ENCODE results near the gene HACD2.

HACD2 gene

GRCh38 chr3:123442908-123443307, 141.9 kb downstream of the HACD2 start:
- DNase-seq = no peak

DNA sequence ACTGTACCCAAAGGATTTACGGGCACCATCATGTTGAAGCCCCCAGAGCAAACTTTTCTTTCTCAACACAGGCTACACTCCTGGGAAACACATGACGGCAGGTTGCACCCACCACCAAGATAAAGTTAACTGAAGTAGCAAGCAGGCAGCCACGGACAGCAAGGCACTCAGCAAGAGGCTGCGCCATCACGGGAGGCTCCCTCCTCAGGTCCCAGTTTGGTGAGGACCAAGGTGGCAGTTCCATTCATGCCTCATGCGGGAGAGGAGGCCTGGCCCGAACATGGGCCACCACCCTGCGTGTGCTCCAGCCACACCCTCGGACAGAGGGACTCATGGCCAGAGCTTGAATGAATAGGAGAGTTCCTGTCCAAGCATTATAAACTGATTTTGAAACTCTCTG, 142.7 kb downstream of the HACD2 start:
- DNase-seq = no peak
